Colonic mucosa (tissue), 4 donors: Measurements from ENCODE around the gene DHCR24. TPM values are rescaled to one million over a fixed set of nuclear protein-coding genes. Genes with fewer than 3 reads are reported as not detected.
"Not testable (repeated sequence)": the region's sequence is repeated elsewhere in the genome, so short reads cannot be mapped to it uniquely, and the experiment has no call there.

ENCODE experiments used
- DNase-seq: peaks from one replicate; pipeline ENCODE4 v3.0.0-alpha.2; 2020
- H3K27ac ChIP-seq: fragments of 200-600 bp; one replicate; pipeline ENCODE4 v1.8.0; 2021
- H3K27me3 ChIP-seq: fragments of 200-600 bp; one replicate; pipeline ENCODE4 v1.8.0; 2021
- H3K36me3 ChIP-seq: fragments of 200-600 bp; one replicate; pipeline ENCODE4 v1.8.0; 2021
- H3K4me1 ChIP-seq: fragments of 200-600 bp; one replicate; pipeline ENCODE4 v1.8.0; 2021; ENCODE audit warnings: mild to moderate bottlenecking
- H3K4me3 ChIP-seq: fragments of 200-600 bp; one replicate; pipeline ENCODE4 v1.8.0; 2021
- H3K9ac ChIP-seq, 2 donors: one replicate each; pipeline ENCODE4 v1.7.0; 2013; ENCODE audit warnings: control low read depth in 2 of 2, low read depth in 2 of 2, low read length in 2 of 2
- H3K9me3 ChIP-seq: fragments of 200-600 bp; one replicate; pipeline ENCODE4 v1.8.0; 2021
- intact Hi-C: fragments of 100-400 bp; cut with DNase I; formaldehyde crosslinking; loops from one replicate; pipeline ENCODE4 v1.14.1; 2022
- total RNA-seq, 2 donors: library from RNA; stranded (reverse); fragmentation: NEBNext Ultra II Directional in 1 of 2; extraction: Animal tissue kit (Norgen Biotek cat#: 25700) in 1 of 2; gene quantifications; one replicate each; pipeline ENCODE4 v1.2.1, GENCODE V29; 2021
- TF ChIP-seq, protein P1 (sequence below): fragments of 200-600 bp; IDR thresholded peaks from one replicate; pipeline ENCODE4 v1.8.0; 2022; ENCODE audit warnings: antibody characterized with exemption, mild to moderate bottlenecking
- donor health status: healthy.
- donor health status: DM: no; HTN: no; CAD: no.
- donor health status: DM: no; HTN: no; CAD: no.

DHCR24 gene
- total RNA-seq = 100 to 1,000 TPM; 254 to 310 TPM

DNA sequence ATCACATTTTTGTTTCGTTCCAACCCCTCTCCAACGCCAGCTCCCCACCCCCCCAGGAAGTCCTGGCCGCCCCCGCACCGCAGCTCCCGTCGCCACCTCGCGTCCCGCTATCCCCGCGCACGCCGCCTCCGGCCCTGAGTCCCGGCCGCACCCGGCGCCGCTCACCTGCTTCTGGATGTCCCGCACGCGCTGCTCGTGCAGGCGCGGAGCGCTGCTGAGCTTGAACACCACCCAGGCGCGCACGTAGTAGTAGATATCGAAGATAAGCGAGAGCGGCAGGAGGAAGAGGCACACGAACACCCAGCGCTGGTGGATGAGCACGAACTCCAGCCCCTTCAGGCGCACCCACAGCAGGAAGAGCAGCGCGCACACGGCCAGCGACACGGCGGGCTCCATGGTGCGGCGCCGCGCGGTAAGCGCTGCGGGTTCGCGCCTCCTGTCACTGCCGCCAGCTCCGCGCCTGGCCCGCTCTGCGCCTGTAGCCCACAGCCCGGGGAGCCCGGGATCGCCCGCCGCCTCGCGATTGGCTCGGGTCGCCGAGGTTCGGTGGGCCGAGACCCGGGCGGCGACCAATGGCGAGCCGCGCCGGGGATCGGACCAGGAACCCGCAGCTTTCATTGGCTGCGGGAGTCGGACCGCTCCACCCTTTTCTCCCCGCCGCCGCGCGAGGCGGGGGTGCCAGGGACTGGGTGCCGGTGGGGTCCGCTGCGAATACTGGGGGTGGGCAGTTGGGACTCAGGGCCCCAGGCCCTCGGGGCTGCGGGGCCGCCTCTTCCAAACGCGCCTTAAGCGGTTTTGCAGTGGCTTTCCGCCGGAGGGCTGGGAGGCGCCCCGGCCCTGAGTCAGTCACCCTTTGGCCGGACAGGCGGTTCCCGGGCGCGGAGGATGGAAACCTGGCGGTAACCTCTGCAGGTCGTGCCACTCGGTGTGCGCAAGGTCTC is at the start of gene DHCR24:
Gene DHCR24 (minus strand): TSS at position 472 of the 941 bp plus-strand sequence. CDS start 76 bp downstream, at position 396.
- TF ChIP-seq, protein P1, sequence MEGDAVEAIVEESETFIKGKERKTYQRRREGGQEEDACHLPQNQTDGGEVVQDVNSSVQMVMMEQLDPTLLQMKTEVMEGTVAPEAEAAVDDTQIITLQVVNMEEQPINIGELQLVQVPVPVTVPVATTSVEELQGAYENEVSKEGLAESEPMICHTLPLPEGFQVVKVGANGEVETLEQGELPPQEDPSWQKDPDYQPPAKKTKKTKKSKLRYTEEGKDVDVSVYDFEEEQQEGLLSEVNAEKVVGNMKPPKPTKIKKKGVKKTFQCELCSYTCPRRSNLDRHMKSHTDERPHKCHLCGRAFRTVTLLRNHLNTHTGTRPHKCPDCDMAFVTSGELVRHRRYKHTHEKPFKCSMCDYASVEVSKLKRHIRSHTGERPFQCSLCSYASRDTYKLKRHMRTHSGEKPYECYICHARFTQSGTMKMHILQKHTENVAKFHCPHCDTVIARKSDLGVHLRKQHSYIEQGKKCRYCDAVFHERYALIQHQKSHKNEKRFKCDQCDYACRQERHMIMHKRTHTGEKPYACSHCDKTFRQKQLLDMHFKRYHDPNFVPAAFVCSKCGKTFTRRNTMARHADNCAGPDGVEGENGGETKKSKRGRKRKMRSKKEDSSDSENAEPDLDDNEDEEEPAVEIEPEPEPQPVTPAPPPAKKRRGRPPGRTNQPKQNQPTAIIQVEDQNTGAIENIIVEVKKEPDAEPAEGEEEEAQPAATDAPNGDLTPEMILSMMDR = no peak
- no peaks in the 10 kb centered on the region for H3K9me3 ChIP-seq
- no peaks in the 10 kb centered on the region for H3K36me3 ChIP-seq
- peak within 1 kb of the TSS; percentile 85 for H3K4me3 ChIP-seq
- peaks cover 5% of the 10 kb centered on the region for H3K4me1 ChIP-seq
- peak within 1 kb of the TSS; percentile 81 for H3K27ac ChIP-seq
- peak; percentile 88 for DNase-seq
- H3K27me3 ChIP-seq = no peaks in the 10 kb centered on the region
- intact Hi-C loops = no loop called here
- peak within 1 kb of the TSS; percentile 72 to 78 for H3K9ac ChIP-seq

DNA sequence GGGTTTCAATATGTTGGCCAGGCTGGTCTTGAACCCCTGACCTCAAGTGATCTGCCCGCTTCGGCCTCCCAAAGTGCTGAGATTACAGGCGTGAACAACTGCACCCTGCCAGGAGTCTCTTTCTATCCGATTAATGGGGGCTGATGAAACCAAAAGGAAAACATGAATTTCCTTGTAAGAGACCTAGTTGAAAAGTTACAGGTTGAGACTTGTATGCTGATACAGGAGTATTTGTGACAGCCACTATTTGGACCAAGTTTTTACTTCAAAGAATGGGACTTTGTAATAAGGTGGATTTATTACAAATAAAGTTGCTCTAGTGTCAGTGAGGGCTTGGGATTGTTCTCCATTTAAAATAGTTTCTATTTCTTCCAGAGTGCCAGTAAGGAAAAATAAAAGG is 49.8 kb upstream of the DHCR24 start:
- Histone ChIP-seq H3K27ac (no peak overlapping the region), H3K9me3 (no peaks in the 10 kb centered on the region), H3K9ac (no peak overlapping the region), H3K36me3 (no peaks in the 10 kb centered on the region), H3K27me3 (no peaks in the 10 kb centered on the region), H3K4me3 (no peak overlapping the region), H3K4me1 (no peaks in the 10 kb centered on the region)
- no peak for DNase-seq
- TF ChIP-seq, protein P1 = no peak
- intact Hi-C loops = no loop called here

DNA sequence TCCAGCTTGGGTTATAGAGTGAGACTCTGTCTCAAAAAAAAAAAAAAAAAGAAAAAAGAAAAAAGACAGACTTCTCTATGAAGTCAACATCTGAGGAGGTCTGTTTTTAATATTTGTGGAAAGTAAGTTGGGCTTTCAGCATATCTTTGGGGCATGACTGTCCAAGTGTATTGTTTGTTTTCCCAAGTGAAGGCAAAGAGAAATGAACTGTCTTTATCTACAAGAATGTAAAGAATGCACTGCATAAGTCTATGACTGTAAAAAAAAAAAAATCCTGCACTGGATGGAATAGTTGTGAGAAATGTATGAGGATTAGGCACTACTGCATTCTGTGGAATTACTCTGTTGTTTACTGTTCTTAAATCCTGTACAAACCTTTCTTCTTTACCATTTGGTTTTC is 47.9 kb upstream of the DHCR24 start:
- TF ChIP-seq, protein P1 = no peak
- DNase-seq = no peak

DNA sequence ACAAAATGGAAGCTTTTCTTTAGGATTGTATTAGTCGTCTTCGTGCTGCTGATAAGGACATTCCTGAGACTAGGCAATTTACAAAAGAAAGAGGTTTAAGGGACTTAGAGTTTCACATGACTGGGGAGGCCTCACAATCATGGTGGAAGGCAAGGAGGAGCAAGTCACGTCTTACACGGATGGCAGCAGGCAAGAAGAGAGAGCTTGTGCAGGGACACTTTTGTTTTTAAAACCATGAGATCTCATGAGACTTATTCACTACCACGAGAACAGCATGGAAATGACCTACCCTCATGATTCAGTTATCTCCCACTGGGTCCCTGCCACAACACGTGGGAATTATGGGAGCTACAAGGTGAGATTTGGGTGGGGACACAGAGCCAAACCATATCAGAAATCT is 47.1 kb upstream of the DHCR24 start:
- H3K4me1 ChIP-seq, intact Hi-C loops, H3K9ac ChIP-seq, DNase-seq, H3K4me3 ChIP-seq, H3K9me3 ChIP-seq, H3K36me3 ChIP-seq, H3K27me3 ChIP-seq, H3K27ac ChIP-seq: not testable (repeated sequence)

More for the DNA sequence above, 47.9 kb upstream of the DHCR24 start:
- no peaks in the 10 kb centered on the region for H3K9me3 ChIP-seq
- no peak overlapping the region for H3K4me3 ChIP-seq
- no peaks in the 10 kb centered on the region for H3K4me1 ChIP-seq
- no peaks in the 10 kb centered on the region for H3K36me3 ChIP-seq
- no peaks in the 10 kb centered on the region for H3K27me3 ChIP-seq
- H3K27ac ChIP-seq = no peak overlapping the region
- intact Hi-C loops = no loop called here
- no peak overlapping the region for H3K9ac ChIP-seq

GRCh38 chr1:54931275-54931840 is 44.4 kb upstream of the DHCR24 start:
- no peaks in the 10 kb centered on the region for H3K36me3 ChIP-seq
- DNase-seq = no peak
- intact Hi-C loops = no loop called here
- H3K4me3 ChIP-seq = no peak overlapping the region
- no peak overlapping the region for H3K27ac ChIP-seq
- H3K9ac ChIP-seq = no peak overlapping the region
- no peaks in the 10 kb centered on the region for H3K9me3 ChIP-seq
- no peaks in the 10 kb centered on the region for H3K27me3 ChIP-seq
- no peaks in the 10 kb centered on the region for H3K4me1 ChIP-seq
- TF ChIP-seq, protein P1 = no peak

GRCh38 chr1:54929700-54930099 is 42.7 kb upstream of the DHCR24 start:
- no peaks in the 10 kb centered on the region for H3K9me3 ChIP-seq
- intact Hi-C loops = no loop called here
- no peaks in the 10 kb centered on the region for H3K36me3 ChIP-seq
- H3K27ac ChIP-seq = no peak overlapping the region
- H3K9ac ChIP-seq = no peak overlapping the region
- H3K27me3 ChIP-seq = no peaks in the 10 kb centered on the region
- no peak overlapping the region for H3K4me3 ChIP-seq
- no peak for DNase-seq
- TF ChIP-seq, protein P1 = no peak
- H3K4me1 ChIP-seq = no peaks in the 10 kb centered on the region
